Activated T-cell treated with anti-CD3 and anti-CD28 coated beads, Interleukin-2, amount 50 U/mL, for 4 hours (primary cell): ENCODE results near the gene USF2. TPM values are rescaled to one million over a fixed set of nuclear protein-coding genes. Genes with fewer than 3 reads are reported as not detected.
"Not testable (repeated sequence)": the region's sequence is repeated elsewhere in the genome, so short reads cannot be mapped to it uniquely, and the experiment has no call there.

Experiments
- ATAC-seq, 2 donors: fragments of 200-7000 bp; cut with Tn5 transposase; one replicate each; pipeline ENCODE4 v1.10.0; 2021
- DNase-seq: peaks from one replicate; pipeline ENCODE4 v3.0.0-alpha.2; 2020
- H3K27me3 Mint-ChIP-seq: one replicate; pipeline ENCODE4 v1.8.0; 2021; ENCODE audit warnings: low read depth, mixed read lengths
- H3K36me3 Mint-ChIP-seq: one replicate; pipeline ENCODE4 v1.8.0; 2022; ENCODE audit warnings: mixed read lengths; ENCODE audit not compliant: insufficient read depth
- H3K4me1 Mint-ChIP-seq: one replicate; pipeline ENCODE4 v1.8.0; 2021; ENCODE audit warnings: low read depth, mixed read lengths
- H3K4me3 Mint-ChIP-seq: one replicate; pipeline ENCODE4 v1.8.0; 2021; ENCODE audit warnings: mild to moderate bottlenecking, moderate library complexity, mixed read lengths
- H3K9me3 Mint-ChIP-seq: one replicate; pipeline ENCODE4 v1.8.0; 2021; ENCODE audit warnings: mixed read lengths
- total RNA-seq, 3 donors: library from RNA; stranded (reverse); gene quantifications; one replicate each; pipeline ENCODE4 v1.2.1, GENCODE V29; 2021

Gene USF2
- total RNA-seq, 3 donors from 2014 or later = 130 to 145 (median 144) TPM

DNA sequence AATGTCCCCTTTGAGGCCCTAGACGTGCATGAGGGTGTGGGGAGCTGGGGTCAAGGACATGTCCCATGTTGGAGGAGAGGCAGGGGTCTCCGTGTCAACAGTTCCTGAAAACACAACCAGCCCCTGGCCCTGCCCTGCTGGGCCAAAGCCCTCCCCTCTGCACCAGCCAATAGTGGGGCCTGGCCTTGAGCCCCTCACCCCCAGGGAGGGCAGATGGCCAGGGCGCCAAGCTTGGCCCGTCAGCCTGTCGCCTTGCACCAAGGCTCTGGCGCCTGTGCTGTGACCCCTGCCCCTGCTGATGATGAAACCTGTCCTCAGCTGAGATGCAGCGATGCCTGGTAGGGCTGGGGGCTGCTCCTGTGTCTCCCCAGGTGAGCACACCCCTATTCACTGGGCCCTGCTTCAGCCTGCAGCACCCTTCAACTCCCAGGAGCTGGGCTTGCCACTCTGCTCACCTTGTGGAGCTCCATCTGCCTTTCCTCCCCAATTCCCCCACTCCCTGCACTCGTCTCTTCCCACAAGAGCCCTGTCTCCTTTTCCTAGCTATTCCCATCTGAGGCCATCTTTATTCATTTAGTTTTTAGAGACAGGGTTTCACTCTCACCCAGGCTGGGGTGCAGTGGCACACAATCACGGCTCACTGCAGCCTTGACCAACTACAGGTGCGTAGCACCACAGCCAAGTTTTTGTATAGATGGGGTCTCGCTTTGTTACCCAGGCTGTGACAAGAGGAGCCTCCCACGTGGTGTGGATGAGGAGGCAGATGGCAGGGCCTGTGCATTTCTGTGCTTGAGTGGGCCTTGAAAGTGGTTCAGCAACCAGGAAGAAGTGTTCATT lies 11.4 kb downstream of the USF2 start:
- no peaks in the 10 kb centered on the region for H3K9me3 Mint-ChIP-seq
- DNase-seq = no peak
- no peak overlapping the region for H3K4me3 Mint-ChIP-seq
- peaks cover 5% of the 10 kb centered on the region for H3K4me1 Mint-ChIP-seq
- no peak for ATAC-seq
- H3K36me3 Mint-ChIP-seq = peaks cover 16% of the 10 kb centered on the region
- H3K27me3 Mint-ChIP-seq = peaks cover 16% of the 10 kb centered on the region

DNA sequence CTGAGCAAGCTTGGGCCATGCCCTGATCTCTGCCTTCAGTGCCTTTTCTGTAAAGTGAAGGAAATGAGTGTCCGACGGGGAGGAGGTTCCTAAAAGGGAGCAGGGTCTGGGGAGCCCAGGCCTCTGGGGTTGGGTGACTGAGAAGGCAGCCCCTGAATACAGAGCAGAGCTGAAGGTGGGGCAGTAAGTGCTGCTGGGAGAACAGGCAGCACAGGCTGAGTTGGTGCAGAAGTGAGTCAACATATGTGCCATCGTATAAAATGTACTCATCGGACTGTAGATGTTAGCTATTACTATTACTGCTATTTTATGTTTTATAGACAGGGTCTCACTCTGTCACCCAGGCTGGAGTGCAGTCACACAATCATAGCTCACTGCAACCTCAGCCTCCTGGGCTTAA lies 12.5 kb downstream of the USF2 start:
- no peak for DNase-seq
- Mint-ChIP-seq H3K9me3 (no peaks in the 10 kb centered on the region), H3K36me3 (peaks cover 9% of the 10 kb centered on the region), H3K4me3 (no peak overlapping the region), H3K27me3 (peaks cover 16% of the 10 kb centered on the region), H3K4me1 (peaks cover 4% of the 10 kb centered on the region)
- ATAC-seq = peak in 1 of 2 donors; percentile 17

DNA sequence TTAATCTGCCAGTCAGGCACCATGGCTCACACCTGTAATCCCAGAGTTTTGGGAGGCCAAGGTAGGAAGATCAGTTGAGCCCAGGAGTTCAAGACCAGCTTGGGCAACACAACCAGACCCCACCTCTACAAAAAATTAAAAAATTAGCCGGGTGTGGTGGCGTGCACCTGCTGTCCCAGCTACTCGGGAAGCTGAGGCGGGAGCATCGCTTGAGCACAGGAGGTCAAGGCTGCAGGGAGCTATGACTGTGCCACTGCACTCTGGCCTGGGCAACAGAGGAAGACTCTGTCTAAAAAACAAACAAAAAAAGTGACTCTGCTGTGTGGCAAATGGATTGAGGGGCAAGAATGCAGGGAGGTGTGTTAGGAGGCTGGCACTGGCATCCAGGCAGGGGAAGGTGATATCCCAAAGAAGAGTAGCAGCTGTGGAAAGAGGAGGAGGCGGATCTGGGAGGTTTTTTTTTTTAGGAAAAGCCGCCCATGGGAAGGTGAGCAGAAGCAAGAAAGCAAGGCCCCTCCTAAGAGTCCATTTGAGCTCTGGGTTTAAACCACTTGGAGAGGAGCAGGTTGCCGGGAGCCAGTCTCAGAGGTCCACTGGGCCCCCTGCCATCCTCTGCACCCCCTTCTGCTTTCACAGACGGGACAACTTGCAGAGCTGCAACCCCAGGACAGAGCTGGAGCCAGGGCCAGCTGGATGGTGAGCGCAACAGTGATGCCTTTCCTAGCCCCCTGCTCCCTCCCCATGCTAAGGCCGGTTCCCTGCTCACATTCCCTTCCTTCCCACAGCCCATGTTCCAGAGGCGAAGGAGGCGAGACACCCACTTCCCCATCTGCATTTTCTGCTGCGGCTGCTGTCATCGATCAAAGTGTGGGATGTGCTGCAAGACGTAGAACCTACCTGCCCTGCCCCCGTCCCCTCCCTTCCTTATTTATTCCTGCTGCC lies 15.7 kb downstream of the USF2 start:
- H3K4me3 Mint-ChIP-seq = no peak overlapping the region
- H3K27me3 Mint-ChIP-seq = peaks cover 16% of the 10 kb centered on the region
- peaks cover 4% of the 10 kb centered on the region for H3K4me1 Mint-ChIP-seq
- DNase-seq (no peak), ATAC-seq (no peak)
- H3K36me3 Mint-ChIP-seq = no peaks in the 10 kb centered on the region
- H3K9me3 Mint-ChIP-seq = no peaks in the 10 kb centered on the region

DNA sequence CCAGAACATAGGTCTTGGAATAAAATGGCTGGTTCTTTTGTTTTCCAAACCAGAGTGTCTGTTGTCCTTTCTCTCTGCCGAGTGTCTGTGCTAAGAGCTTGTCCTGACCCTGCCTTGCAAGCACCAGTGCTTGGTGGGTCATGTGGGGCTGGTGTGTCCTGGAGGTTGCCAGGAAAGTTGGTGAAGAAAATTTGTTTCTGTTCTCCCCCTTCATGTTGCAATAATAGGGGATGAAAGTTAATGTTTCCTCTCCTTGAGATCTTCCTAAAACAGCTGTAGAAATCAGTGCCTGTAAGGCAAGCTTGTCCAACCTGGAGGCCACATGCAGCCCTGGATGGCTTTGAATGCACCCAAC lies 16.3 kb downstream of the USF2 start:
- ATAC-seq (no peak), DNase-seq (no peak)
- Mint-ChIP-seq H3K4me1 (peaks cover 4% of the 10 kb centered on the region), H3K36me3 (no peaks in the 10 kb centered on the region), H3K27me3 (peaks cover 16% of the 10 kb centered on the region), H3K9me3 (no peaks in the 10 kb centered on the region), H3K4me3 (no peak overlapping the region)

DNA sequence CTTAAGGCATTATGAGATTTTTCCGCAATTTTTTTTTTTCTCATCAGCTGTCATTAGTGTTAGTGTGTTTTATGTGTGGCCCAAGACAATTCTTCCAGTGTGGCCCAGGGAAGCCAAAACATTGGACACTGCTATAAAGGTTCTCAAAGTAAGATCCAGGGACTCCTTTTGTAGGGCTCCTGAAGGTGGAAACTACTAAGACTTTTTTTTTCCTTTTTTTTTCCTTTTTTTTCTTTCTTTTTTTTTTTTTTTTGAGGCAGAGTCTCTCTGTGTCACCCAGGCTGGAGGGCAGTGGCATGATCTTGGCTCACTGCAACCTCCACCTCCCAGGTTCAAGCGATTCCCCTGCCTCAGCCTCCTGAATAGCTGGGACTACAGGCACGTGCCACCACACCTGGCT lies 16.7 kb downstream of the USF2 start:
- ATAC-seq, H3K36me3 Mint-ChIP-seq, H3K9me3 Mint-ChIP-seq, DNase-seq, H3K4me3 Mint-ChIP-seq, H3K4me1 Mint-ChIP-seq: not testable (repeated sequence)
- peaks cover 16% of the 10 kb centered on the region for H3K27me3 Mint-ChIP-seq

DNA sequence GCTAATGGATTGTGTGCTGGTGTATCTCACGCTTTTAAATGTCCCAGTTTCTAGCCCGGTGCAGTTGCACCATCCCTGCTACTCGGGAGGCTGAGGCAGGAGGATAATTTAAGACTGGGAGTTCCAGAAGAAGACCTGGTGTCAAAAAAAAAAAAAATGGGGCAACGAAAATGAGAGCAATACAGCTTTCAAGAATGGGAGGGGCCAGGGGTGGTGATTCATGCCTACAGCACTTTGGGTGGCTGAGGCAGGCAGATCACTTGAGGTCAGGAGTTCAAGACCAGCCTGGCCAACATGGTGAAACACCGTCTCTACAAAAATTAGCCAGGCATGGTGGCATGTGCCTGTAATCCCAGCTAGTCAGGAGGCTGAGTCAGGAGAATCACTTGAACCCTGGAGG lies 17.3 kb downstream of the USF2 start:
- not testable (repeated sequence) for DNase-seq, H3K4me3 Mint-ChIP-seq, H3K9me3 Mint-ChIP-seq, ATAC-seq, H3K4me1 Mint-ChIP-seq, H3K36me3 Mint-ChIP-seq
- H3K27me3 Mint-ChIP-seq = peaks cover 16% of the 10 kb centered on the region

DNA sequence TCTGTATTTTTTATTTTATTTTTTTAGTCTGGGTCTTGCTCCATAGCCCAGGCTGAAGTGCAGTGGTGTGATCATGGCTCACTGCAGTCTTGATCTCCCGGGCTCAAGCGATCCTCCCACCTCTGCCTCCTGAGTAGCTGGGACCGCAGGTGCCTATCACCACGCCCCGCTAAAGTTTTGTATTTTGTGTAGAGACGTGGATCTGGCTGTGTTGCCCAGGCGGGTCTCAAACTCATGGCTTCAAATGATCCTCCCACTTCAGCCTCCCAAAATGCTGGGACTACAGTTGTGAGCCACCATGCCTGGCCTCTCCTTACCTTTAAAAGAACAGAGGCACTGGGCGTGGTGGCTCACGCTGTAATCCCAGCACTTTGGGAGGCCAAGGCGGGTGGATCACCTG lies 19.0 kb downstream of the USF2 start:
- ATAC-seq (no peak), DNase-seq (no peak)
- no peaks in the 10 kb centered on the region for H3K36me3 Mint-ChIP-seq
- H3K9me3 Mint-ChIP-seq = no peaks in the 10 kb centered on the region
- H3K4me3 Mint-ChIP-seq = no peak overlapping the region
- H3K4me1 Mint-ChIP-seq = no peaks in the 10 kb centered on the region
- H3K27me3 Mint-ChIP-seq = peaks cover 14% of the 10 kb centered on the region

DNA sequence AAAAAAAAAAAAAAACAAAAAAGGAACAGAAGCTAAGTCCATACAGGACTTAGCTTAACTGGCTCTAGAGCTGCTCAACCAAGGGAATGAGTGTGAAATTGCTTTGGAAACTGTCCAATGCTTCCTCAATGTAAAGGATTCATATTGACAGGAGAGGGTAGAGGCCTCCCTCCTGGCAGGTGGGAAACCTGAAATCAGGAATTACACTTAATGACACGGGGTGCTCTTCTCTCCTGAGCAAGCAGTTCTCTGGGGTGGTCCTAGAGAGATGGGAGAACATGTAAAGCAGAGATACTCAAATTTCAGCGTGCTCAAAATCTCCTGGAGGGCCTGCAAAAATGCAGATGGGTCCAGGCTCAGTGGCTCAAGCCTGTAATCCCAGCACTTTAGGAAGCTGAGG lies 19.6 kb downstream of the USF2 start:
- no peaks in the 10 kb centered on the region for H3K9me3 Mint-ChIP-seq
- no peak for ATAC-seq
- no peaks in the 10 kb centered on the region for H3K4me1 Mint-ChIP-seq
- no peak overlapping the region for H3K4me3 Mint-ChIP-seq
- peaks cover 9% of the 10 kb centered on the region for H3K27me3 Mint-ChIP-seq
- DNase-seq = no peak
- H3K36me3 Mint-ChIP-seq = no peaks in the 10 kb centered on the region

DNA sequence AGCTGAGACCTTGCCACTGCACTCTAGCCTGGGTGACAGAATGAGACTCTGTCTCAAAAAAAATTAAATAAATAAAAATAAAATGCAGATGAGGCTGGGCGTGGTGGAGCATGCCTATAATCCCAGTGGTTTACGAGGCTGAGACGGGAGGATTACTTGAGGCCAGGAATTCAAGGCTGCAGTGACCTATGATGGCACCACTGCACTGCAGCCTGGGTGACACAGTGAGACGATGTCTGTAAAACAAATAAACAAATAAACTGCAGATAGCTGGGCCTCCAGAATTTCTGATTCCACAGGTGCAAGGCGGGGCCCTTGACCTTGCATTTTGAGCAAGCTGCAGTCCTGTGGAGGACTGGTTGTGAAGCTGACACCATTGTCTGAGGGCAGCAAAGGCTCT lies 20.1 kb downstream of the USF2 start:
- Mint-ChIP-seq H3K9me3 (no peaks in the 10 kb centered on the region), H3K27me3 (peaks cover 6% of the 10 kb centered on the region), H3K4me1 (no peaks in the 10 kb centered on the region), H3K36me3 (no peaks in the 10 kb centered on the region), H3K4me3 (no peak overlapping the region)
- ATAC-seq (no peak), DNase-seq (no peak)

DNA sequence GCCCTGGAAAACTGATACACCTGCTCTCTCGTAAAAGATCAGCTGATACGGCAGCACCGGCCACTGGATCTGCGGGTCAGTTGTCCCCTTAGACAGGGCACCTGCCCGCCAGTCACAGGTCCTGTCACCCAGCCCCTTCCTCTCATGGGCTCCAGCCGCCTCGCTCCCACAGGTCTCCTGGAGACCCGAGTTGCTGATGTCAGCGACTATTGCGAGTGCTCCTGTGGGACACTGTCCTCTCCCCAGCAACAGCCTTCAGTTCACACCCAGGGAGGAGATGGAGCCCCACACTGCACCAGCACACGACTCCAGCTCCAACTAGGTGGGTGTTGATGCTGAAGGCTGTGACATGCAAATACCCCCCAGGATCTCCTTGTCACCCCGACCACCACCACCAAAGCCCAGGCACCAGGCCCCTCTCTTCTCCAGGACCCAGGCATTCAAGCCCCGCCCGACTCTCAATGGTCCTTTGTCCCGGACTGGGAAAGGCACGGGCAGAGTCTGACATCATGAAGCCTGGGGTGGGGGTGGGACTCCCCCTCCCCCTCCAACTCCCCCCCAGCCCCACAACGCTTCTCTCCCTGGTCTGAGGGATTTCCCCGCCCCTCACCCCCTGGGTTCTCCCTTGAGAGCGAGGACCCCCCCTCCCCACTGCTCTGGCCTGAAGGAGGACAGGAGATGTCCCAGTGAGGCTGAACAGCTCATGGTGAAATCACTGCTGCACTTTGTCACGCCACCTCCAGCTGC lies 21.8 kb downstream of the USF2 start:
- Mint-ChIP-seq H3K9me3 (no peaks in the 10 kb centered on the region), H3K36me3 (no peaks in the 10 kb centered on the region), H3K4me1 (peaks cover under 1% of the 10 kb centered on the region), H3K27me3 (no peaks in the 10 kb centered on the region), H3K4me3 (no peak overlapping the region)
- no peak for DNase-seq
- ATAC-seq = no peak

DNA sequence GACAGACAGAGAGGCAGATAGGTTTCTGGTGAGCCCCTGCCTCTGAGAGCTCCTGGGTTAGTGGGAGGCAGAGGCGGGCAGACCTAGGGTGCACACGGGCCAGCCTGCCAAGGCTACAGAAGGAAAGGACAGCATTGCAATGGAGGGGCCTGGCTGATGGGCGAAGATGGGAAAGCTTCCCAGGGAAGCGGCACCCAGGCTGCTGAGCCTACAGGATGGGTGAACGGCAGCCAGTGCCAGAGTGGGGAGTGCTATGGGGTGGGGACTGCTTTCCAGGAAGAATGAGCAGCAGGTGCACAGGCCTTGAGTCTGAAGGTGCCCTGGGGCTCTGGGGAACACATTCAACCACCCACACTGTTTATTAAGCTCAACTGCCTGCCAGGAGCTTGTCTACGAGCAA lies 22.5 kb downstream of the USF2 start:
- H3K9me3 Mint-ChIP-seq = no peaks in the 10 kb centered on the region
- H3K27me3 Mint-ChIP-seq = no peaks in the 10 kb centered on the region
- ATAC-seq = no peak
- peaks cover 8% of the 10 kb centered on the region for H3K4me1 Mint-ChIP-seq
- no peak overlapping the region for H3K4me3 Mint-ChIP-seq
- no peaks in the 10 kb centered on the region for H3K36me3 Mint-ChIP-seq
- no peak for DNase-seq

DNA sequence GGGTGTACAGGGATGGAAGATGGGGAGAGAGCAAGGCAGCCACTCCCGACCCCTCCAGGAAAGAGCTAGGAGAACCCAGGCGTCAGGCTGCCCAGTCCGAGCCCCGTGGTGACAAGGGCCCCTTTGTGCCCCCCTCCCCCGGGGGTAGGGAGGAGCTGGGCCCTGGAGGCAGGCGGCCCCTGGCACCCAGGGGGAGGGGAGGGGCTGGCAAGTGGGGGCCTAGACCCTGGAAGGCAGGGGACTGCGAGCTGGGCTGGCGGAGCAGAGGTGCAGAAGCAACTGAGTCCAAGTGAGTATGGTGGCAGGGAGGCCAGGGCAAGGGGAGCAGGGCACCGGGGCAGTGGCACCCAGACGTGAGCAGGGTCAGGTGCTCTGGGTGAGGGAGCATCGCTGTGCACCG lies 23.2 kb downstream of the USF2 start, which contains the start of gene MAG:
Gene MAG (plus strand): TSS at position 246 of the 400 bp plus-strand sequence. CDS start 3,248 bp downstream, outside the sequence.
- peaks cover 8% of the 10 kb centered on the region for H3K4me1 Mint-ChIP-seq

DNA sequence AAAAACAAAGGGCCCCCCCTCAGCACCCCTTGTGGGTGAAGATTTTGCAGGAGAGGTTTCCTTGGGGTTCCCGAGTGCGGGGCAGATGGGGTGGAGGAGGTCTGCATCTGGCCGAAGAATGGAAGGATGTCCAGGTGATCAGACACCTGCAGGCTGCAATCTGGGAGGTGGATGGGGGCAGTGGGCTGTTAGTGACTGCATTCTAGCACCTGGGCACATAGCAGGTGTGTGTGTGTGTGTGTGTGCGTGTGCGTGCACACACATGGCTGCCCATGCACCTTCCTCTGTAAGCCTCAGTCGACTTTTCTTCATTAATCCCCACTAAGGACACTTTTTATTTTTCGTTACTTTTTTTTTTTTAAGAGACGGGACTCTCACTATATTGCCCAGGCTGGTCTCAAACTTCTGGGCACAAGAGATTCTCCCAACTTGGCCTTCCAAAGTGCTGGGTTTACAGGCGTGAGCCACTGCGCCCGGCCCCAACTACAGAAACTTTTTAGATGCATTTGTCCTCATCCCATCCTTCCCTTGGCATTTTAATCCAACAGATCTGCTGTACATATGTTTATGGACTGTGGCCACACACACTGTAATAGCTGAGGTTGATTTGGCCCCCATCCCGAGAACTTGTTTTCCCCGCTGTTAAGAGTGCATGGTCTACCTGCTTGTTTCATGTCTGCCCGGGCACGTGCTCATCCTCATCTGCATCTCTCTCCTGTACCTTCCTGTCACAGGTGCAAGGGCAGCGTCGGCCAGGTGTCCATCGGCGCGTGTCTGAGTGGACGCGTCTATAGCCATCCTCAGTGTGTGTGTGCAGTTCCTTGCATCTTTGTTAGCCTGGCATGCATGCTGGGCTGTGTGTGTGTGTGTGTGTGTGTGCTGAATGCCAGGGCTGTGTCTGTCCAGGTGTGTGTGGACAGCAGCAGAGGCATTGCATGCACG lies 23.9 kb downstream of the USF2 start:
- Mint-ChIP-seq H3K4me3 (no peak overlapping the region), H3K27me3 (no peaks in the 10 kb centered on the region), H3K9me3 (no peaks in the 10 kb centered on the region), H3K36me3 (no peaks in the 10 kb centered on the region), H3K4me1 (peaks cover 8% of the 10 kb centered on the region)
- DNase-seq = no peak
- no peak for ATAC-seq

More for the DNA sequence above, 23.2 kb downstream of the USF2 start, which contains the start of gene MAG:
- no peaks in the 10 kb centered on the region for H3K27me3 Mint-ChIP-seq
- no peaks in the 10 kb centered on the region for H3K9me3 Mint-ChIP-seq
- no peak within 1 kb of the TSS for H3K4me3 Mint-ChIP-seq
- no peak for DNase-seq
- no peak for ATAC-seq
- H3K36me3 Mint-ChIP-seq = no peaks in the 10 kb centered on the region
